ENCODE results near the gene NET1. TPM values are rescaled to one million over a fixed set of nuclear protein-coding genes. Genes with fewer than 3 reads are reported as not detected.

The NET1 gene
- total and polyA plus RNA-seq, 2 donors (not counting 3 experiments of a cell fraction or from before 2014, with no cell fraction given), result 14.4 to 46.3 TPM

GRCh38 chr10:5449823-5450222 is 37.5 kb downstream of the NET1 start:
- H2AFZ ChIP-seq (ENCODE audit: low read depth, low read length), result no peak overlapping the region
- FAIRE-seq (no peak), DNase-seq (ENCODE audit: low read depth, low spot score) (peak; percentile 78)
- H4K20me1 ChIP-seq (replicated peaks; ENCODE audit: control insufficient read depth, extremely low read depth, insufficient read depth, low read length), result no peaks in the 10 kb centered on the region
- H3K36me3 ChIP-seq (ENCODE audit: control insufficient read depth in 2 of 2, extremely low read depth in 1 of 2, insufficient read depth in 2 of 2, low read length in 2 of 2), result peaks cover 10 to 18% of the 10 kb centered on the region in 2 experiments
- intact Hi-C loops (cut with micrococcal nuclease), result loop anchor here (5.0 to 10.0 kb wide), 2 partner anchors 145 to 422 kb away; no protein-coding TSS in a partner anchor
- H3K9me1 ChIP-seq (replicated peaks; ENCODE audit: control insufficient read depth, extremely low read depth, insufficient read depth, low read length), result no peaks in the 10 kb centered on the region
- H3K4me3 ChIP-seq (replicated peaks in 1 of 3; ENCODE audit: insufficient read depth in 1 of 3, low read depth in 1 of 3, low read length in 3 of 3), result peak overlapping the region in 2 of 3 experiments; percentile 26 to 89
- peaks cover 35% of the 10 kb centered on the region for H3K4me1 ChIP-seq (ENCODE audit: control insufficient read depth, extremely low read depth, insufficient read depth, low read length)
- H3K27me3 ChIP-seq (ENCODE audit: control insufficient read depth in 2 of 2, insufficient read depth in 2 of 2, low read length in 2 of 2), result no peaks in the 10 kb centered on the region
- dilution Hi-C loops (cut with MboI; ENCODE audit: extremely low pct_ligation_motif_present, low sequenced_read_pairs), result no loop called here
- H3K4me2 ChIP-seq (ENCODE audit: insufficient read depth, low read length), result peak overlapping the region; percentile 91
- H3K9ac ChIP-seq (replicated peaks; ENCODE audit: extremely low read depth, insufficient read depth, low read length), result peak overlapping the region; percentile 88
- peaks cover 36% of the 10 kb centered on the region for H3K79me2 ChIP-seq (ENCODE audit: control insufficient read depth, insufficient read depth, low read length)
- no TSS peak for BruUV-seq (replicated peaks)
- ChIA-PET POLR2A (no interaction called here), CTCF (no interaction called here)
- H3K9me3 ChIP-seq (replicated peaks; ENCODE audit: control insufficient read depth, insufficient read depth, low read length), result no peaks in the 10 kb centered on the region
- TF ChIP-seq CTCF (IDR thresholded peaks at IDR 0.05; ENCODE audit: extremely low read depth in 1 of 2, insufficient read depth in 1 of 2, low read depth in 1 of 2, low read length in 2 of 2), result peak in 1 of 2 donors; percentile 14
- TF ChIP-seq POLR2AphosphoS5 (IDR thresholded peaks at IDR 0.05; ENCODE audit: insufficient read depth, low read depth, low read length), result no peak
- H3K27ac ChIP-seq (ENCODE audit: insufficient read depth, low read depth, low read length), result peak overlapping the region; percentile 50

GRCh38 chr10:5450605-5451384 is 38.4 kb downstream of the NET1 start:
- ChIA-PET CTCF (no interaction called here), POLR2A (no interaction called here)
- Histone ChIP-seq H4K20me1 (replicated peaks; ENCODE audit: control insufficient read depth, extremely low read depth, insufficient read depth, low read length) (no peaks in the 10 kb centered on the region), H2AFZ (ENCODE audit: low read depth, low read length) (no peak overlapping the region), H3K27ac (ENCODE audit: insufficient read depth, low read depth, low read length) (peak overlapping the region; percentile 13), H3K4me3 (replicated peaks in 1 of 3; ENCODE audit: insufficient read depth in 1 of 3, low read depth in 1 of 3, low read length in 3 of 3) (no peak overlapping the region), H3K79me2 (ENCODE audit: control insufficient read depth, insufficient read depth, low read length) (peaks cover 36% of the 10 kb centered on the region), H3K4me2 (ENCODE audit: insufficient read depth, low read length) (peak overlapping the region; percentile 10), H3K9me3 (replicated peaks; ENCODE audit: control insufficient read depth, insufficient read depth, low read length) (no peaks in the 10 kb centered on the region), H3K9me1 (replicated peaks; ENCODE audit: control insufficient read depth, extremely low read depth, insufficient read depth, low read length) (no peaks in the 10 kb centered on the region), H3K27me3 (ENCODE audit: control insufficient read depth in 2 of 2, insufficient read depth in 2 of 2, low read length in 2 of 2) (no peaks in the 10 kb centered on the region), H3K9ac (replicated peaks; ENCODE audit: extremely low read depth, insufficient read depth, low read length) (peak overlapping the region; percentile 12), H3K36me3 (ENCODE audit: control insufficient read depth in 2 of 2, extremely low read depth in 1 of 2, insufficient read depth in 2 of 2, low read length in 2 of 2) (peaks cover 13 to 22% of the 10 kb centered on the region in 2 experiments), H3K4me1 (ENCODE audit: control insufficient read depth, extremely low read depth, insufficient read depth, low read length) (peaks cover 35% of the 10 kb centered on the region)
- intact Hi-C loops (cut with micrococcal nuclease) (no loop called here), dilution Hi-C loops (cut with MboI; ENCODE audit: extremely low pct_ligation_motif_present, low sequenced_read_pairs) (no loop called here)
- DNase-seq (ENCODE audit: low read depth, low spot score) (peak; percentile 56), FAIRE-seq (no peak)
- TF ChIP-seq CTCF (IDR thresholded peaks at IDR 0.05; ENCODE audit: extremely low read depth in 1 of 2, insufficient read depth in 1 of 2, low read depth in 1 of 2, low read length in 2 of 2) (no peak), FOS (IDR thresholded peaks at IDR 0.05; ENCODE audit: borderline replicate concordance, insufficient read depth, low read length) (peak; percentile 42)
- no TSS peak for BruUV-seq (replicated peaks)
